HepG2 (cell line): ENCODE data around the gene RBM26. TPM values are rescaled to one million over a fixed set of nuclear protein-coding genes. Genes with fewer than 3 reads are reported as not detected.

Experiments used
- BORCS8-MEF2B ChIP-seq: sonication (generic); formaldehyde crosslinking; IDR thresholded peaks from 2 replicates; pipeline ENCODE4 v1.8.0; 2022; ENCODE audit warnings: mild to moderate bottlenecking, missing genetic modification reagents
- CEBPB ChIP-seq: IDR thresholded peaks from 2 replicates; pipeline ENCODE4 v1.6.1; 2011; ENCODE audit warnings: low read depth, low read length, improper control_type of control experiment, borderline replicate concordance
- DRAP1 ChIP-seq: IDR thresholded peaks from 2 replicates; pipeline ENCODE4 v1.6.1; 2016; ENCODE audit warnings: missing genetic modification reagents, missing compliant biosample characterization
- E2F1 ChIP-seq: sonication (generic); formaldehyde crosslinking; IDR thresholded peaks from 2 replicates; pipeline ENCODE4 v1.5.0; 2020; ENCODE audit warnings: missing genetic modification reagents
- HNRNPL ChIP-seq: fragments of 200-400 bp; formaldehyde crosslinking; IDR thresholded peaks from 2 replicates; pipeline ENCODE4 v1.6.1; 2017; ENCODE audit warnings: mild to moderate bottlenecking, low read depth, low read length
- IKZF4 ChIP-seq: sonication (generic); formaldehyde crosslinking; IDR thresholded peaks from 2 replicates; pipeline ENCODE4 v1.5.1; 2020; ENCODE audit warnings: borderline replicate concordance, mild to moderate bottlenecking, low read depth, missing genetic modification reagents; ENCODE audit errors: not compliant biosample characterization
- IRX3 ChIP-seq: sonication (generic); formaldehyde crosslinking; IDR thresholded peaks from 2 replicates; pipeline ENCODE4 v1.8.1; 2023; ENCODE audit warnings: mild to moderate bottlenecking, low read depth, missing genetic modification reagents, borderline replicate concordance
- KLF15 ChIP-seq: sonication (generic); formaldehyde crosslinking; IDR thresholded peaks from 2 replicates; pipeline ENCODE4 v1.8.1; 2023; ENCODE audit warnings: borderline replicate concordance, mild to moderate bottlenecking, inconsistent platforms, missing genetic modification reagents, mixed read lengths
- RFX5 ChIP-seq: IDR thresholded peaks from 2 replicates; pipeline ENCODE4 v1.6.1; 2011; ENCODE audit warnings: low read depth, low read length, improper control_type of control experiment
- SNAPC2 ChIP-seq: sonication (generic); formaldehyde crosslinking; IDR thresholded peaks from 2 replicates; pipeline ENCODE4 v1.8.1; 2022; ENCODE audit warnings: mild to moderate bottlenecking, missing genetic modification reagents
- SRSF4 ChIP-seq: fragments of 200-400 bp; formaldehyde crosslinking; IDR thresholded peaks from one replicate; pipeline ENCODE4 v1.6.1; 2018; ENCODE audit warnings: mild to moderate bottlenecking, low read depth, low read length, moderate library complexity; ENCODE audit not compliant: poor library complexity, severe bottlenecking
- SRY ChIP-seq: sonication (generic); formaldehyde crosslinking; IDR thresholded peaks from 2 replicates; pipeline ENCODE4 v1.8.0; 2022; ENCODE audit warnings: mild to moderate bottlenecking, missing genetic modification reagents
- STAT5B ChIP-seq: sonication (generic); formaldehyde crosslinking; IDR thresholded peaks from 2 replicates; pipeline ENCODE4 v1.4.0; 2020; ENCODE audit warnings: missing genetic modification reagents
- TEAD3 ChIP-seq: optimal IDR thresholded peaks from 2 replicates; pipeline ENCODE3; 2016; ENCODE audit warnings: borderline replicate concordance
- TRIM24 ChIP-seq: sonication (generic); formaldehyde crosslinking; IDR thresholded peaks from 2 replicates; pipeline ENCODE4 v1.8.0; 2022; ENCODE audit warnings: mild to moderate bottlenecking, missing genetic modification reagents
- ZBTB21 ChIP-seq: sonication (generic); formaldehyde crosslinking; IDR thresholded peaks from 2 replicates; pipeline ENCODE4 v1.4.0; 2020; ENCODE audit warnings: missing genetic modification reagents
- ZNF234 ChIP-seq: sonication (generic); formaldehyde crosslinking; conservative IDR thresholded peaks from 2 replicates; pipeline ENCODE4 v1.5.1; 2020; ENCODE audit warnings: mild to moderate bottlenecking, missing genetic modification reagents
- ZSCAN20 ChIP-seq: sonication (generic); formaldehyde crosslinking; IDR thresholded peaks from 2 replicates; pipeline ENCODE4 v1.4.0; 2020; ENCODE audit warnings: missing genetic modification reagents, mild to moderate bottlenecking, borderline replicate concordance
- polyA plus RNA-seq, 8 experiments: library from polyadenylated mRNA; depleted of rRNA in 3 of 8; stranded (reverse) in 7 of 8; unstranded in 1 of 8; fragments of >200 nt; fragmentation: Illumina TruSeq in 4 of 8; extraction: Trizol in 4 of 8; gene quantifications; 2 replicates each; pipeline versions ENCODE4 v1.2.1 to v1.2.3, GENCODE V29; 2011 to 2016; ENCODE audit warnings: low read depth in 4 of 8, missing spikeins in 1 of 8, mixed read lengths in 1 of 8; ENCODE audit not compliant: insufficient read depth in 1 of 8
- total RNA-seq, 5 experiments: library from RNA; depleted of rRNA; stranded (reverse); fragments of >200 nt; fragmentation: Illumina TruSeq; extraction: Trizol; gene quantifications; 2 replicates each; pipeline ENCODE4 v1.2.3, GENCODE V29; 2016; ENCODE audit warnings: low read depth in 1 of 5
- TF ChIP-seq, protein P1 (sequence below): IDR thresholded peaks from 2 replicates; pipeline ENCODE4 v1.6.1; 2016
- TF ChIP-seq, protein P2 (sequence below): sonication (generic); formaldehyde crosslinking; IDR thresholded peaks from 2 replicates; pipeline ENCODE4 v1.8.0; 2022; ENCODE audit warnings: mild to moderate bottlenecking, missing genetic modification reagents; ENCODE audit not compliant: insufficient replicate concordance
- TF ChIP-seq, protein P3 (sequence below): sonication (generic); formaldehyde crosslinking; IDR thresholded peaks from 2 replicates; pipeline ENCODE4 v1.5.0; 2020; ENCODE audit warnings: missing genetic modification reagents
- TF ChIP-seq, protein P4 (sequence below): sonication (generic); formaldehyde crosslinking; IDR thresholded peaks from 2 replicates; pipeline ENCODE4 v1.8.1; 2022; ENCODE audit warnings: mild to moderate bottlenecking, missing genetic modification reagents

Gene RBM26
- total and polyA plus RNA-seq, 2 of the 13 experiments (the other 11 are each of a cell fraction or from before 2014, with no cell fraction given): 19.4 to 34.4 TPM

DNA sequence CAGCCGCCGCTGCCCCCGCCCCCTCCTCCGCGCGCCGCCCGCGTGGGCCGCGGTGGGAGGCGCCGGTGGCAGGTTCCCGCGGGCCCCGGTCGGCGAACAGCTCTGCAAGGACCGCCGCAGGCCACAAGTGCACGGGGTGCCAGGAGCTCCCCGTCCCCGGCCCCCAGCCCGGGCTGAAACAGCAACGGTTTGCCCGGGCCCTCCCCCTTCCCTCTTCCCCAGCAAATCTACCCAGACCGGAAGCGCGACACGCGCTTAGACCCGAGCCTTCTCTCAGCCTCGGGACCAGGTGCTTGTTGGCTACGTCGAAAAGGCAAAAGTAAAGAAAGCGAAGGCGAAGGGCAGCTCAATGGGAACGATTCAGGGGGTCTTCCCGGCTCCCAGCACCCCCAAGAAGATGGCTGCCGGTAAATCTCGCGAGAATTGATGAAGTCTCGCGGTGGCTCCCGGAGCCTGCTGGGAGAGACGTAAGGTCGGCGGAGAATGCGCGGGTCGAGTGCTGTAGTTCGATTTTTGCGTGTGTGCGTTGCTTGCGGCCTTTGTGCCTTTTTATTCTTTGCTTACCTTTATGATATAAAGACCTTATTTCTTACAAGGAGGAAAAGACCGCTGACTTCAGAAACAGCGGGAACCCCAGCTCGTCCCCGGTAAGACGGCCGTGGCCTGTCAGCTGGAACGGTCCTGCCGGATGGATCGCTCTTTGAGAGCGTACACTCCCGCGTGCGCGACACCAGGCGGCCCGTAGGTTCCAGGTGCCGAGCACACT, at the start of gene RBM26 (continued):
- no peak for TF ChIP-seq RFX5
- 0 out of 2 replicates have a peak, but pooled peaks have one; percentile 8 for TF ChIP-seq IRX3 (CRISPR knock-in tag)
- TF ChIP-seq KLF15 (CRISPR knock-in tag): peak; percentile 84; the same call in 1 of the 2 replicates
- TF ChIP-seq, protein P1, sequence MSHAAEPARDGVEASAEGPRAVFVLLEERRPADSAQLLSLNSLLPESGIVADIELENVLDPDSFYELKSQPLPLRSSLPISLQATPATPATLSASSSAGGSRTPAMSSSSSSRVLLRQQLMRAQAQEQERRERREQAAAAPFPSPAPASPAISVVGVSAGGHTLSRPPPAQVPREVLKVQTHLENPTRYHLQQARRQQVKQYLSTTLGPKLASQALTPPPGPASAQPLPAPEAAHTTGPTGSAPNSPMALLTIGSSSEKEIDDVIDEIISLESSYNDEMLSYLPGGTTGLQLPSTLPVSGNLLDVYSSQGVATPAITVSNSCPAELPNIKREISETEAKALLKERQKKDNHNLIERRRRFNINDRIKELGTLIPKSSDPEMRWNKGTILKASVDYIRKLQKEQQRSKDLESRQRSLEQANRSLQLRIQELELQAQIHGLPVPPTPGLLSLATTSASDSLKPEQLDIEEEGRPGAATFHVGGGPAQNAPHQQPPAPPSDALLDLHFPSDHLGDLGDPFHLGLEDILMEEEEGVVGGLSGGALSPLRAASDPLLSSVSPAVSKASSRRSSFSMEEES (CRISPR knock-in tag): no peak
- TF ChIP-seq, protein P2, sequence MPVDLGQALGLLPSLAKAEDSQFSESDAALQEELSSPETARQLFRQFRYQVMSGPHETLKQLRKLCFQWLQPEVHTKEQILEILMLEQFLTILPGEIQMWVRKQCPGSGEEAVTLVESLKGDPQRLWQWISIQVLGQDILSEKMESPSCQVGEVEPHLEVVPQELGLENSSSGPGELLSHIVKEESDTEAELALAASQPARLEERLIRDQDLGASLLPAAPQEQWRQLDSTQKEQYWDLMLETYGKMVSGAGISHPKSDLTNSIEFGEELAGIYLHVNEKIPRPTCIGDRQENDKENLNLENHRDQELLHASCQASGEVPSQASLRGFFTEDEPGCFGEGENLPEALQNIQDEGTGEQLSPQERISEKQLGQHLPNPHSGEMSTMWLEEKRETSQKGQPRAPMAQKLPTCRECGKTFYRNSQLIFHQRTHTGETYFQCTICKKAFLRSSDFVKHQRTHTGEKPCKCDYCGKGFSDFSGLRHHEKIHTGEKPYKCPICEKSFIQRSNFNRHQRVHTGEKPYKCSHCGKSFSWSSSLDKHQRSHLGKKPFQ (CRISPR knock-in tag): peak; percentile 44
- TF ChIP-seq ZBTB21: no peak
- no peak for TF ChIP-seq SRSF4
- peak; percentile 81; the same call in 1 of the 2 replicates for TF ChIP-seq E2F1 (CRISPR knock-in tag)
- TF ChIP-seq, protein P3, sequence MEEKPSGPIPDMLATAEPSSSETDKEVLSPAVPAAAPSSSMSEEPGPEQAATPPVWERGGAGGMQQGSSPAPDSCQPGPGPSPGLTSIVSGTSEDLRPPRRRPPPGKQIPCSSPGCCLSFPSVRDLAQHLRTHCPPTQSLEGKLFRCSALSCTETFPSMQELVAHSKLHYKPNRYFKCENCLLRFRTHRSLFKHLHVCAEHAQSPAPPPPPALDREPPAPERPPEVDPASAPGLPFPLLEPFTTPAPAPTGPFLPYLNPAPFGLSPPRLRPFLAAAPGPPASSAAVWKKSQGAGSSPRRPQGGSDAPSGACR (CRISPR knock-in tag): 0 out of 2 replicates have a peak, but pooled peaks have one; percentile 22
- no peak for TF ChIP-seq ZSCAN20 (CRISPR knock-in tag)
- peak; percentile 65; the same call in 1 of the 2 replicates for TF ChIP-seq SRY (CRISPR knock-in tag)
- TF ChIP-seq STAT5B (CRISPR knock-in tag): no peak
- no peak for TF ChIP-seq TEAD3 (CRISPR knock-in tag)
- 0 out of 2 replicates have a peak, but pooled peaks have one; percentile 20 for TF ChIP-seq SNAPC2 (CRISPR knock-in tag)
- TF ChIP-seq CEBPB: no peak
- peak; percentile 47 for TF ChIP-seq IKZF4 (CRISPR knock-in tag)
- TF ChIP-seq ZNF234 (CRISPR knock-in tag): no peak
- TF ChIP-seq BORCS8-MEF2B (CRISPR knock-in tag): 0 out of 2 replicates have a peak, but pooled peaks have one; percentile 64
- peak; percentile 21; the same call in 1 of the 2 replicates for TF ChIP-seq DRAP1 (CRISPR knock-in tag)
- TF ChIP-seq, protein P4, sequence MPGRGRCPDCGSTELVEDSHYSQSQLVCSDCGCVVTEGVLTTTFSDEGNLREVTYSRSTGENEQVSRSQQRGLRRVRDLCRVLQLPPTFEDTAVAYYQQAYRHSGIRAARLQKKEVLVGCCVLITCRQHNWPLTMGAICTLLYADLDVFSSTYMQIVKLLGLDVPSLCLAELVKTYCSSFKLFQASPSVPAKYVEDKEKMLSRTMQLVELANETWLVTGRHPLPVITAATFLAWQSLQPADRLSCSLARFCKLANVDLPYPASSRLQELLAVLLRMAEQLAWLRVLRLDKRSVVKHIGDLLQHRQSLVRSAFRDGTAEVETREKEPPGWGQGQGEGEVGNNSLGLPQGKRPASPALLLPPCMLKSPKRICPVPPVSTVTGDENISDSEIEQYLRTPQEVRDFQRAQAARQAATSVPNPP (CRISPR knock-in tag): no peak
- TF ChIP-seq HNRNPL: 0 out of 2 replicates have a peak, but pooled peaks have one; percentile 59
- TF ChIP-seq TRIM24 (CRISPR knock-in tag): no peak
